Activated CD4-positive, alpha-beta memory T cell treated with anti-CD3 and anti-CD28 coated beads for 36 hours (primary cell): ENCODE measurements around the gene REEP1. TPM values are rescaled to one million over a fixed set of nuclear protein-coding genes. Genes with fewer than 3 reads are reported as not detected.

ENCODE experiments used
- CTCF ChIA-PET: fragments of 350-600 bp; sonication (Branson Sonifier 250); formaldehyde crosslinking; loops from one replicate; lab custom pipeline; 2021; ENCODE audit warnings: antibody characterized with exemption, inconsistent platforms; lab: Charles Lee
- POLR2A ChIA-PET: fragments of 350-600 bp; sonication (Branson Sonifier 250); formaldehyde crosslinking; loops from one replicate; lab custom pipeline; 2021; ENCODE audit warnings: antibody characterized with exemption; lab: Charles Lee
- DNase-seq: peaks from one replicate; pipeline ENCODE4 v3.0.0-alpha.2; 2020
- H3K27ac Mint-ChIP-seq: one replicate; pipeline ENCODE4 v1.8.0; 2021; ENCODE audit warnings: mixed read lengths
- H3K27me3 Mint-ChIP-seq: one replicate; pipeline ENCODE4 v1.8.0; 2021; ENCODE audit warnings: mixed read lengths
- H3K36me3 Mint-ChIP-seq: one replicate; pipeline ENCODE4 v1.8.0; 2021; ENCODE audit warnings: mixed read lengths
- H3K4me1 Mint-ChIP-seq: one replicate; pipeline ENCODE4 v1.8.0; 2021; ENCODE audit warnings: low read depth, mixed read lengths
- H3K4me3 Mint-ChIP-seq: one replicate; pipeline ENCODE4 v1.8.0; 2021; ENCODE audit warnings: mild to moderate bottlenecking, mixed read lengths
- H3K9me3 Mint-ChIP-seq: one replicate; pipeline ENCODE4 v1.8.0; 2021; ENCODE audit warnings: mixed read lengths
- intact Hi-C: fragments of 100-400 bp; cut with micrococcal nuclease; formaldehyde crosslinking; loops from one replicate; pipeline ENCODE4 v1.15.1; 2023
- total RNA-seq, 2 experiments: library from RNA; stranded (reverse); gene quantifications; one replicate each; pipeline ENCODE4 v1.2.3, GENCODE V29; 2021

The REEP1 gene
- total RNA-seq, 2 experiments from 2014 or later: 0.07 to 0.15 TPM

GRCh38 chr2:86272111-86272510 is 65.3 kb downstream of the REEP1 start:
- POLR2A ChIA-PET: no interaction called here

DNA sequence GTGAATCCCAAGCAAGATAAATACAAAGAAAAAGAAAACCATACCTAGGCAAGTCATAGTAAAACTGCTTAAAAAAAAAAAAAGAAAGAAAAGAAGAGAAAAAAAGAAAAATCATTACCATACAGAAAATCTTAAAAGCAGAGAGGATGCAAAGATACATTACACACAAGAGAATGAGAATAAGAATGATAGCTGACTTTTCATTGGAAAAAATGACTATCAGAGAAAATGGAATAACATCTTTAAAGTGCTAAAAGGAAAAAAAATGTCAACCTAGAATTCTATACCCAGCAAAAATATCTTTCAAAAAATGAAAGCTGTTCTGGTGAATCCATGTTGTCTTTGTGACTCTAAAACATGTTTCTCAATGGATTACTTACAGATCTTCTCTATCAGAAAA is 66.2 kb downstream of the REEP1 start:
- no peak overlapping the region for H3K27ac Mint-ChIP-seq
- peaks cover 8% of the 10 kb centered on the region for H3K36me3 Mint-ChIP-seq
- intact Hi-C loops: no loop called here
- H3K4me3 Mint-ChIP-seq: no peak overlapping the region
- peaks cover 21% of the 10 kb centered on the region for H3K4me1 Mint-ChIP-seq
- H3K27me3 Mint-ChIP-seq: peaks cover 5% of the 10 kb centered on the region
- no peak for DNase-seq
- H3K9me3 Mint-ChIP-seq: peaks cover 33% of the 10 kb centered on the region
- CTCF ChIA-PET: no interaction called here
- POLR2A ChIA-PET: no interaction called here

More at GRCh38 chr2:86272111-86272510, 65.3 kb downstream of the REEP1 start:
- Mint-ChIP-seq H3K36me3 (peaks cover 8% of the 10 kb centered on the region), H3K9me3 (peaks cover 33% of the 10 kb centered on the region), H3K4me3 (no peak overlapping the region), H3K27ac (no peak overlapping the region), H3K4me1 (peaks cover 21% of the 10 kb centered on the region), H3K27me3 (peaks cover 5% of the 10 kb centered on the region)
- no peak for DNase-seq
- CTCF ChIA-PET: interaction anchor here (0.6 kb wide), 1 partner anchor 1858 kb away, joined by 3 read pairs; no protein-coding TSS in a partner anchor
- intact Hi-C loops: no loop called here

GRCh38 chr2:86263956-86264355 is 73.5 kb downstream of the REEP1 start:
- intact Hi-C loops: no loop called here
- Mint-ChIP-seq H3K4me1 (no peaks in the 10 kb centered on the region), H3K4me3 (no peak overlapping the region), H3K9me3 (no peaks in the 10 kb centered on the region), H3K27ac (no peak overlapping the region), H3K27me3 (peaks cover 5% of the 10 kb centered on the region), H3K36me3 (no peaks in the 10 kb centered on the region)
- POLR2A ChIA-PET: no interaction called here
- DNase-seq: no peak
- CTCF ChIA-PET: no interaction called here

GRCh38 chr2:86260978-86261377 is 76.4 kb downstream of the REEP1 start:
- ChIA-PET CTCF (no interaction called here), POLR2A (no interaction called here)
- DNase-seq: no peak
- Mint-ChIP-seq H3K27ac (no peak overlapping the region), H3K4me1 (no peaks in the 10 kb centered on the region), H3K27me3 (no peaks in the 10 kb centered on the region), H3K4me3 (no peak overlapping the region), H3K9me3 (no peaks in the 10 kb centered on the region), H3K36me3 (no peaks in the 10 kb centered on the region)
- intact Hi-C loops: no loop called here

DNA sequence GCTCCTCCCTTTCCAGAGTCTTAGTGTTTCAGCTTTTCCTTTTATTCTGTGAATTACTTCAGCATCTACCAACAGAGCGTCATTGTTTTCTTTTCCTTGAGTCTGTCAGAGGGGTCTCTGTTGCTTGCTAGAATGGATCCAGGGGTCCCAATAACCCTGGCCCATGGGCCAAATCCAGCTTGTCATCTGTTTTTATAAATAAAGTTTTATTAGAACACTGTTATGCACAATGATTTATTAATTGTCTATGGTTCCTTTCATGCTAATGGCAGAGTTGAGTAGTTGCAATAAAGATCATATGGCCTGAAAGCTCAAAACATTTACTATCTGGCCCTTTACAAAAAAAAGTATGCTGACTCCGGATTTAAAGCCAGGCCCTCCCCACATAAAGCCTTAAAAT is 79.3 kb downstream of the REEP1 start:
- intact Hi-C loops: no loop called here
- POLR2A ChIA-PET: no interaction called here
- Mint-ChIP-seq H3K4me1 (no peaks in the 10 kb centered on the region), H3K27ac (no peak overlapping the region), H3K36me3 (no peaks in the 10 kb centered on the region), H3K27me3 (no peaks in the 10 kb centered on the region), H3K9me3 (no peaks in the 10 kb centered on the region), H3K4me3 (no peak overlapping the region)
- no peak for DNase-seq
- CTCF ChIA-PET: no interaction called here

DNA sequence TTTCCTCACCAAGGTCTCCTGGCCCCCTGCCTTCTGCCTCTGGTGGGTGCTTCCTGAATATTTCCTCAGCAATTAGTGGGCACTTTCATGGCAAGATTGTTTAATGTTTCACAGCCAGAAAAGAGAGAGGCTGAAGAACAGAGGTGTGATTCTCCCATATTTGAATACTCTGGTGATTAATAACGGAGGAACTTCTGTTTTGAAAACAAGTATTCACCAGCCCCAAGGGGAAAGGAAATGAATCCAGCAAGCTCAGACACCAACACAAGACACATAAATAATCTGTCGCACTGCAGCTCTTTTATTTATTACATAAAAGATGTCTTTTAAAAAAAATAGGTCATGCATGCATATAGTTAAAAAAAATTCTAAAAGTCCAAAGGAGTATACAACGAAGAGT is 80.4 kb downstream of the REEP1 start:
- intact Hi-C loops: no loop called here
- no peaks in the 10 kb centered on the region for H3K4me1 Mint-ChIP-seq
- CTCF ChIA-PET: no interaction called here
- no peak overlapping the region for H3K4me3 Mint-ChIP-seq
- no peaks in the 10 kb centered on the region for H3K9me3 Mint-ChIP-seq
- POLR2A ChIA-PET: no interaction called here
- peaks cover 1% of the 10 kb centered on the region for H3K27me3 Mint-ChIP-seq
- no peaks in the 10 kb centered on the region for H3K36me3 Mint-ChIP-seq
- no peak for DNase-seq
- H3K27ac Mint-ChIP-seq: no peak overlapping the region

DNA sequence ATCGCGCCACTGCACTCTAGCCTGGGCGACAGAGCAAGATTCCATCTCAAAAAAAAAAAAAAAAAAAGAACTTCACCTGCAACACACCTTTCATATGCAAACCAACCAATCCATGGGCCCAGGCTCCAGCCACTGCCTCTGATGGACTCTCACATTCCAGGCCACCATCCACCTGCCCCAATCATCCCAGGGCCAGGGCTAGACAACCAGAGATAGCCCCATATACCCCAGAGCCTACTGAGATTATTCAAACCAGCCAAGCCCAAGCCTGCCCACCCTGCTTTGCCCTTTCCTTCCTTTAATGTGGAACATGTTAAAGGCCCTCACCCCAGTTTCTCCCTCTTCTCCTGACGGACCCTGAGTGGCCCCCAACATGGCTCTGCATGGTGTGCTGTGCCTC is 81.1 kb downstream of the REEP1 start:
- CTCF ChIA-PET: no interaction called here
- H3K27ac Mint-ChIP-seq: no peak overlapping the region
- intact Hi-C loops: no loop called here

DNA sequence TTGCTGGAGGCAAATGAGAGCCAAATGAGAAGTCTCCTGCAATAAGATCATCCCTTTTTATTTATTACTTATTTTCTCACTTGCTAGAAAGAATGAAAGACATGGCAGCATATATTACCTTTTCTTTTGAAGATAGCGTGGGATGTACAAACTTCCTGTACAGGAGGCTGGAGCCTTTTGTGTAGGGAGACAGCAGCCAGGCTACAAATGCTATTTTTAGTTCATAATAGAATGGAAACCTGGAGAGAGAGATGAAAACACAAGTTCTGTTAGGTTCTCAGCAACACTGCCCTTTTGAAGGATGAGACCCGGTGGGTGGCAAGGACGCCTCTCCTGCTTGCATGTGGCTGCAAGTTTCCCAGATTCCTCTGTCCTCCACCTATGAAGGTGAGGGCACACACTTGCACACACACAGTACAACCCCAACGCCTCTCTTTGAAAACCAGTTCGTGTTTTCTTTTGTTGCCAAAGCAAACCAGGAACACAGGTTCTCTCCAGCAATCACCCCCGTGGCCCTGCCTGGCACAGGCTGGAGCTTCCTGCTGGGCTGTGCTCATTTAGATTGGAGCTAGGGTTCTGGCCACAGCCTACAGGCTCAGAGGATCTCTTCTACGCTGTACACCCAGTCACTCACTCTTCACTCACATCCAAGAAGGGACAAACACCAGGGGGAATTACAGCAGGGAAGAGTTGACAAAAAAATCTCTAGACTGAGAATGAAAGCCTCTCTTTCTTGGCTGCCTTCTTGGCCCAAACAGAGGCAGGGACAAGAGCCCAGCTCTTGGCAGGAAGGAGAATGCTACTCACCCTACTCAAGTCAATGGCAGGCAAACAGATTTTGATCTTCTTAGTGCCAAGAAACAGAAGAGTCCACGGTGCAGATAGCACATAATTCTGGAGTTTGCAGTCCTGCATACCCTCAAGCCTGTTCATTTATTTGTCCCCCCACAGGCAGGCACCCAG is 82.6 kb downstream of the REEP1 start:
- Mint-ChIP-seq H3K4me3 (no peak overlapping the region), H3K36me3 (no peaks in the 10 kb centered on the region), H3K27ac (no peak overlapping the region), H3K4me1 (no peaks in the 10 kb centered on the region), H3K27me3 (peaks cover 3% of the 10 kb centered on the region), H3K9me3 (no peaks in the 10 kb centered on the region)
- DNase-seq: no peak
- ChIA-PET POLR2A (no interaction called here), CTCF (interaction anchor here (1.0 kb wide), 1 partner anchor 33 kb away, joined by 3 read pairs; no protein-coding TSS in a partner anchor)
- intact Hi-C loops: no loop called here

More for the DNA sequence above, 81.1 kb downstream of the REEP1 start:
- Mint-ChIP-seq H3K27me3 (peaks cover 3% of the 10 kb centered on the region), H3K4me1 (no peaks in the 10 kb centered on the region), H3K36me3 (no peaks in the 10 kb centered on the region), H3K4me3 (no peak overlapping the region), H3K9me3 (no peaks in the 10 kb centered on the region)
- no peak for DNase-seq
- POLR2A ChIA-PET: no interaction called here

DNA sequence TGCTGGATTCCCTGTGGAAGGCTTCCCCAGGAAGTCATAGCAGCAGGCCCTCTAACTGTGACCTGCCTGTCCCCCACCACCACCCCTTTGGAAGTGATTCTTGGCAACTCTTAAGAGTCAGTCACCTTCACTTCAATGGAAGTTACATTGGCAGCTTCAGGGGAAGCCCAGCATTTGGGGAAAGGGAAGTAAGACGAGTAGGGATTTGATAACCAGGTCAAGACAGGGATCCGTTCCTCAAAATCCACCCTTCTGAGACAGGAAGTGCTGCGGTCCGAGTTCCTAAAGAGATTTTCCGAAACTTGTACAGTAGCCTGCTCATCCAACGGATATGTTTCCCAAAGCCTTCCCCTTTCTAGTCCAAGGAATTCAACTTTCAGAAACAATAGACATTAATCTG is 84.0 kb downstream of the REEP1 start:
- CTCF ChIA-PET: no interaction called here
- no peak overlapping the region for H3K4me3 Mint-ChIP-seq
- DNase-seq: no peak
- POLR2A ChIA-PET: no interaction called here
- no peaks in the 10 kb centered on the region for H3K4me1 Mint-ChIP-seq
- H3K9me3 Mint-ChIP-seq: no peaks in the 10 kb centered on the region
- H3K27ac Mint-ChIP-seq: no peak overlapping the region
- H3K27me3 Mint-ChIP-seq: peaks cover 3% of the 10 kb centered on the region
- intact Hi-C loops: no loop called here
- H3K36me3 Mint-ChIP-seq: no peaks in the 10 kb centered on the region

DNA sequence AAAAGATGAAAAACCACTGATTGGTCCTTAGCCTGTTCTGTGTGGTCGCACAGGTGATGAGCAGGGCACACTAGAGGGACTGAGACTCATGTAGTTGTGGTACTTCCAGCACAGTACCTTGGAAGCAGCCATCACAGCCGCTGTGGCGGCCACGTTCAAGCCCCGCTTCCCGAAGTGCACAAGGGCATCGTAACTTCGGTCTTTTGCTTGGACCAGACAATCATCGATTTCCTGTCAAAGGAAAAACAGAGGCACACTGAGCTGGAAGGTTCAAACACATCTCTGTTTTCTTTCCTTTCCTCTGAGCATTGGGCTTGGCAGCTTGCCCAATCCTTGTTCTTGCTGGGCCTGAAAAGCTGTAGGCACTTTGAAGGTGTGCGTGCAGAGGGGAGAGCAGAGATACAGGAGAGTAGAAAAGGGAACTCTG is 85.6 kb downstream of the REEP1 start:
- ChIA-PET POLR2A (no interaction called here), CTCF (no interaction called here)
- Mint-ChIP-seq H3K27ac (no peak overlapping the region), H3K9me3 (no peaks in the 10 kb centered on the region), H3K36me3 (no peaks in the 10 kb centered on the region), H3K27me3 (peaks cover 3% of the 10 kb centered on the region), H3K4me3 (no peak overlapping the region), H3K4me1 (no peaks in the 10 kb centered on the region)
- DNase-seq: no peak
- intact Hi-C loops: no loop called here

DNA sequence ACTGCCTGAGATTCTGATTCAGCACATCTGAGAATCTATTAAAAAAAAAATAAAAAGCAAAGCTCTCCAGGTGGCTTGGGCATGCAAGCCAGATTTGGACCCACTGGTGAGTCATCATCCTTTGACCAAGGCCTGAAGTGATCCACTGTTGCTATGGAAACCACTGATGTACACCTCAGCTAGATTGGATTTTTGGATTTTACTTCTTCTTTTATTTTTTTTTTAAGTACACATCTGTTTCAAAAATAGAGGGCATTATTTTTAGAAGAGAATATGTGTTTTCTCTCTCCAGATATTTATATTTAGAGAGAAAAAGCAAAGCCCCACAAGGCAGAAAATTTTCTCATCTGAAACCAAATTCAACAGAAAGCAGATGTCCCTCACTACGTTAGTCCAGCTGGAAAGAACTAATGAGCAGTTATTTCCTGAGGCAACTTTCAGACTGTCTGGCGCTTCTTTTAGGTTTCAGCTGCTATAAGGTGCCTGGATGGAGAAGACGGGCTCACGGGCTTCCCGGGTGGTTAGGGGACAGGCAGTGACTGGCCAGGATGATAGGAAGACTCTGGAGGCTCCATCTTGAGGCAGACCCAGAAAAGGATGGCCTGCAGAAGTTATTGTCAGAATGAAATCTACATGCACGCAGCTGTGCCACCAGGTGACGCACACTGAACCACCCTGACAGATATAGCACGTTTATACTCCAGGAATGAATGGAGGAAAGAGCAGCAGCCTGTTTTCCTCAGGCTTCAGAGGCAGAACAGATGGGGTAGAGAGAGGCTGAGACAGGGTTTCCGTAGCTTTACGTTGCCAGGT is 87.6 kb downstream of the REEP1 start:
- Mint-ChIP-seq H3K27ac (no peak overlapping the region), H3K4me1 (no peaks in the 10 kb centered on the region), H3K4me3 (no peak overlapping the region), H3K36me3 (no peaks in the 10 kb centered on the region), H3K27me3 (peaks cover 3% of the 10 kb centered on the region), H3K9me3 (no peaks in the 10 kb centered on the region)
- ChIA-PET CTCF (interaction anchor here (0.7 kb wide), 1 partner anchor 171 kb away, joined by 3 read pairs; no protein-coding TSS in a partner anchor), POLR2A (no interaction called here)
- intact Hi-C loops: no loop called here
- peak; percentile 20 for DNase-seq

DNA sequence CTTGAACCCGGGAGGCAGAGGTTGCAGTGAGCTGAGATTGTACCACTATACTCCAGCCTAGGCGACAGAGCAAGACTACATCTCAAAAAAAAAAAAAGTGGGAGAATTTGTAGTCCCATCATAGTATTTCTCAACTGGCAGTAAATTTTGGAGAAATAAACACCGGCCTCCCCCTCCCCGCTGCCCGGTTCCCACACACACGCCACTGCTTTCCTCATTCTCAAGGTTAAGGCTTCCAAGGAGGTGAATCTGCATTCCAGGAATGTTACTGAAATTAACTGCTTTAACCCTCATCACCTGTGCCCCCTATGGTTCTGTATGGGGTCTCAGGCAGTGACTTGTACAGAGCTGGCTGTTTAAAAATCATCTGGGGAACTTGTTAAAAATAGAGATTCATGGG is 88.2 kb downstream of the REEP1 start:
- H3K4me3 Mint-ChIP-seq: no peak overlapping the region
- no peaks in the 10 kb centered on the region for H3K9me3 Mint-ChIP-seq
- ChIA-PET POLR2A (no interaction called here), CTCF (interaction anchor here (0.7 kb wide), 1 partner anchor 172 kb away, joined by 3 read pairs; no protein-coding TSS in a partner anchor)
- DNase-seq: no peak
- intact Hi-C loops: no loop called here
- no peaks in the 10 kb centered on the region for H3K36me3 Mint-ChIP-seq
- H3K27ac Mint-ChIP-seq: no peak overlapping the region
- H3K27me3 Mint-ChIP-seq: peaks cover 3% of the 10 kb centered on the region
- no peaks in the 10 kb centered on the region for H3K4me1 Mint-ChIP-seq
